Measurements from ENCODE around the gene PIK3R1. TPM values are rescaled to one million over a fixed set of nuclear protein-coding genes. Genes with fewer than 3 reads are reported as not detected.

The PIK3R1 gene
- total RNA-seq, 1 experiment from 2014 or later = 11.3 TPM

DNA sequence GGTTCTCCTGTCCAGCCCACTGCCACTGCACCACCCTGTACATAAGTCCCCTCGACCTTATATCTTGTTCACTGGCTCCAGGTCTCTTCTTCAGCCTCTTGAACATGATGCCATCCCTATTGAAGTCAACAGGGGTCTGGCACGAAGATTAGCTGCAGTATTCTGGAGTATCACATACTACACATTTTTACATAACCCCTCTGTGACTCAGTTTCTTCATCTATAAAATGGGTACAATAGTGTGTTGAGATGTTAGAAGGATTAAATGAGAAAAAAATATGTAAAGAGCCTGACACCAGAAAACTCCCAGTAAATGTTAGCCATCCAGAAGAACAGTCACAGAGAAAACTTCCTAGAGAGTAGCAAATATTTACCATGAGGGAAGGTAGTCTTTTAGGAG is 98.9 kb downstream of the PIK3R1 start:
- no peak overlapping the region for H4K91ac ChIP-seq (ENCODE audit: insufficient read length, low read depth, low read length)
- H3K79me1 ChIP-seq (ENCODE audit: insufficient read depth, low read depth, low read length, poor library complexity, severe bottlenecking) = no peaks in the 10 kb centered on the region
- no peak overlapping the region for H3T11ph ChIP-seq (ENCODE audit: low read length)
- TF ChIP-seq, protein P1, sequence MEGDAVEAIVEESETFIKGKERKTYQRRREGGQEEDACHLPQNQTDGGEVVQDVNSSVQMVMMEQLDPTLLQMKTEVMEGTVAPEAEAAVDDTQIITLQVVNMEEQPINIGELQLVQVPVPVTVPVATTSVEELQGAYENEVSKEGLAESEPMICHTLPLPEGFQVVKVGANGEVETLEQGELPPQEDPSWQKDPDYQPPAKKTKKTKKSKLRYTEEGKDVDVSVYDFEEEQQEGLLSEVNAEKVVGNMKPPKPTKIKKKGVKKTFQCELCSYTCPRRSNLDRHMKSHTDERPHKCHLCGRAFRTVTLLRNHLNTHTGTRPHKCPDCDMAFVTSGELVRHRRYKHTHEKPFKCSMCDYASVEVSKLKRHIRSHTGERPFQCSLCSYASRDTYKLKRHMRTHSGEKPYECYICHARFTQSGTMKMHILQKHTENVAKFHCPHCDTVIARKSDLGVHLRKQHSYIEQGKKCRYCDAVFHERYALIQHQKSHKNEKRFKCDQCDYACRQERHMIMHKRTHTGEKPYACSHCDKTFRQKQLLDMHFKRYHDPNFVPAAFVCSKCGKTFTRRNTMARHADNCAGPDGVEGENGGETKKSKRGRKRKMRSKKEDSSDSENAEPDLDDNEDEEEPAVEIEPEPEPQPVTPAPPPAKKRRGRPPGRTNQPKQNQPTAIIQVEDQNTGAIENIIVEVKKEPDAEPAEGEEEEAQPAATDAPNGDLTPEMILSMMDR (conservative IDR thresholded peaks at IDR 0.05) = no peak
- Mint-ChIP-seq H3K27ac (no peak overlapping the region), H3K4me1 (no peaks in the 10 kb centered on the region; a peak in 1 of 4 replicates), H3K4me3 (no peak overlapping the region), H3K27me3 (ENCODE audit: low read depth) (no peaks in the 10 kb centered on the region), H3K9me3 (peaks cover 0 to 5% of the 10 kb centered on the region in 2 experiments; a peak in 3 of 5 replicates), H3K36me3 (ENCODE audit: insufficient read depth in 1 of 3, low read depth in 3 of 3) (no peaks in the 10 kb centered on the region; a peak in 2 of 7 replicates)
- H3K56ac ChIP-seq (ENCODE audit: insufficient read length, low read depth, low read length) = no peak overlapping the region
- no peaks in the 10 kb centered on the region for H3K27me3 ChIP-seq (ENCODE audit: insufficient read depth, low read length)
- no peak overlapping the region for H2BK120ac ChIP-seq (ENCODE audit: low read depth, low read length, poor library complexity, severe bottlenecking)
- H3K4me2 ChIP-seq (ENCODE audit: insufficient read depth, insufficient read length, low read length) = no peak overlapping the region
- H3K9ac ChIP-seq (ENCODE audit: extremely low read depth, insufficient read length, low read length) = no peak overlapping the region
- H3K9me3 ChIP-seq (ENCODE audit: control insufficient read depth, low read depth, low read length) = no peaks in the 10 kb centered on the region
- H2AK5ac ChIP-seq (ENCODE audit: insufficient read length, low read length) = no peak overlapping the region
- no peaks in the 10 kb centered on the region for H4K20me1 ChIP-seq (ENCODE audit: control insufficient read depth, insufficient read depth, insufficient read length)
- no peak overlapping the region for H2BK12ac ChIP-seq (ENCODE audit: insufficient read length, low read depth, low read length)
- H3K79me2 ChIP-seq (ENCODE audit: insufficient read depth, low read length) = no peaks in the 10 kb centered on the region
- no peak overlapping the region for H2BK15ac ChIP-seq (ENCODE audit: low read depth, low read length)
- H3K18ac ChIP-seq (ENCODE audit: insufficient read length, low read depth, low read length) = no peak overlapping the region
- no peaks in the 10 kb centered on the region for H3K4me1 ChIP-seq (ENCODE audit: insufficient read depth, low read length)
- H4K5ac ChIP-seq (ENCODE audit: insufficient read length, low read depth, low read length) = no peak overlapping the region
- no peak overlapping the region for H3K27ac ChIP-seq (ENCODE audit: insufficient read length, low read depth, low read length)
- no peak overlapping the region for H4K8ac ChIP-seq (replicated peaks; ENCODE audit: insufficient read length, low read depth, low read length)
- no peak overlapping the region for H3K14ac ChIP-seq (ENCODE audit: insufficient read depth, low read length)
- no peak overlapping the region for H2BK5ac ChIP-seq (ENCODE audit: insufficient read length, low read length)
- no peak overlapping the region for H2BK20ac ChIP-seq (ENCODE audit: low read depth, low read length, poor library complexity, severe bottlenecking)
- no peak overlapping the region for H3K4ac ChIP-seq (ENCODE audit: low read depth, low read length)
- WGBS (ENCODE audit: extremely low coverage, insufficient read length, low lambda C conversion rate) = no CpG with 5 or more reads among the region's 2 CpGs
- no peak overlapping the region for H3K23ac ChIP-seq (ENCODE audit: insufficient read length, low read depth, low read length)
- DNase-seq = no peak
- H3K23me2 ChIP-seq (ENCODE audit: insufficient read length, low read depth, low read length, poor library complexity, severe bottlenecking) = no peaks in the 10 kb centered on the region
- H2AFZ ChIP-seq (ENCODE audit: low read length) = no peak overlapping the region

Data from H9 (cell line).